ENCODE measurements around the gene TAS2R46. TPM values are rescaled to one million over a fixed set of nuclear protein-coding genes. Genes with fewer than 3 reads are reported as not detected.

Gene TAS2R46
- total and polyA plus RNA-seq, 2 donors (not counting 3 experiments of a cell fraction or from before 2014, with no cell fraction given) = 0.14 to 1.4 TPM

DNA sequence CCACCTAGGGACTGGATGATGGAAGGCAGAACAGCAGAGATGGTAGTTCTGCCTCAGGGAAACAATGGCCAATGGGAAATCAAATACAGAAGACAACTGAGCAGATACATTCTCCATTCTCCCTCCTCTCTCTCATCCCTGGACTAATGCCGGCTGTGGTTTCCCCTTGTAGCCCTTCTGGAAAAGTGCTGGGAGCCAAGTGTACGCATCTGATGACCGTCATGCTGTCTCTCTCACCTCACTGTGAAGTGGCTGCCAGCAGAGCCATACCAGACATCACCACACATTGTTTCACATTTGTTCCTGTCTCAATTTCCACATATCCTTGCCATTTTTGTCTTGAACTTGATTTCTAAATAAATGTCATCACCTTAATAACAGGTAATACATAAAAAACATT, 3.1 kb downstream of the TAS2R46 start:
- Histone ChIP-seq H4K20me1 (replicated peaks; ENCODE audit: control insufficient read depth, extremely low read depth, insufficient read depth, low read length) (no peaks in the 10 kb centered on the region), H3K4me1 (ENCODE audit: control insufficient read depth, extremely low read depth, insufficient read depth, low read length) (no peaks in the 10 kb centered on the region), H3K27me3 (ENCODE audit: control insufficient read depth in 2 of 2, insufficient read depth in 2 of 2, low read length in 2 of 2) (no peaks in the 10 kb centered on the region), H3K36me3 (ENCODE audit: control insufficient read depth in 2 of 2, extremely low read depth in 1 of 2, insufficient read depth in 2 of 2, low read length in 2 of 2) (no peaks in the 10 kb centered on the region), H3K9me1 (replicated peaks; ENCODE audit: control insufficient read depth, extremely low read depth, insufficient read depth, low read length) (no peaks in the 10 kb centered on the region), H3K4me2 (ENCODE audit: insufficient read depth, low read length) (no peak overlapping the region), H3K4me3 (replicated peaks in 1 of 3; ENCODE audit: insufficient read depth in 1 of 3, low read depth in 1 of 3, low read length in 3 of 3) (no peak overlapping the region), H3K27ac (ENCODE audit: insufficient read depth, low read depth, low read length) (no peak overlapping the region), H3K9ac (replicated peaks; ENCODE audit: extremely low read depth, insufficient read depth, low read length) (no peak overlapping the region), H3K79me2 (ENCODE audit: control insufficient read depth, insufficient read depth, low read length) (peaks cover 4% of the 10 kb centered on the region), H3K9me3 (replicated peaks; ENCODE audit: control insufficient read depth, insufficient read depth, low read length) (no peaks in the 10 kb centered on the region), H2AFZ (ENCODE audit: low read depth, low read length) (no peak overlapping the region)
- TF ChIP-seq POLR2AphosphoS5 (IDR thresholded peaks at IDR 0.05; ENCODE audit: insufficient read depth, low read depth, low read length) (no peak), POLR2A (IDR thresholded peaks at IDR 0.05; ENCODE audit: low read depth, low read length) (no peak), JUN (IDR thresholded peaks at IDR 0.05; ENCODE audit: borderline replicate concordance, insufficient read depth, insufficient read length, low read depth) (no peak), MYC (IDR thresholded peaks at IDR 0.05; ENCODE audit: low read depth, low read length) (no peak), MAX (IDR thresholded peaks at IDR 0.05; ENCODE audit: insufficient read depth, insufficient read length) (no peak), GATA2 (IDR thresholded peaks at IDR 0.05; ENCODE audit: insufficient read depth, insufficient read length, low read depth, low read length) (no peak), EZH2 (IDR thresholded peaks at IDR 0.05; ENCODE audit: borderline replicate concordance, low read depth, low read length, severe bottlenecking) (no peak), FOS (IDR thresholded peaks at IDR 0.05; ENCODE audit: borderline replicate concordance, insufficient read depth, low read length) (no peak)
- TF ChIP-seq, protein P1, sequence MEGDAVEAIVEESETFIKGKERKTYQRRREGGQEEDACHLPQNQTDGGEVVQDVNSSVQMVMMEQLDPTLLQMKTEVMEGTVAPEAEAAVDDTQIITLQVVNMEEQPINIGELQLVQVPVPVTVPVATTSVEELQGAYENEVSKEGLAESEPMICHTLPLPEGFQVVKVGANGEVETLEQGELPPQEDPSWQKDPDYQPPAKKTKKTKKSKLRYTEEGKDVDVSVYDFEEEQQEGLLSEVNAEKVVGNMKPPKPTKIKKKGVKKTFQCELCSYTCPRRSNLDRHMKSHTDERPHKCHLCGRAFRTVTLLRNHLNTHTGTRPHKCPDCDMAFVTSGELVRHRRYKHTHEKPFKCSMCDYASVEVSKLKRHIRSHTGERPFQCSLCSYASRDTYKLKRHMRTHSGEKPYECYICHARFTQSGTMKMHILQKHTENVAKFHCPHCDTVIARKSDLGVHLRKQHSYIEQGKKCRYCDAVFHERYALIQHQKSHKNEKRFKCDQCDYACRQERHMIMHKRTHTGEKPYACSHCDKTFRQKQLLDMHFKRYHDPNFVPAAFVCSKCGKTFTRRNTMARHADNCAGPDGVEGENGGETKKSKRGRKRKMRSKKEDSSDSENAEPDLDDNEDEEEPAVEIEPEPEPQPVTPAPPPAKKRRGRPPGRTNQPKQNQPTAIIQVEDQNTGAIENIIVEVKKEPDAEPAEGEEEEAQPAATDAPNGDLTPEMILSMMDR (IDR thresholded peaks at IDR 0.05; ENCODE audit: extremely low read depth in 1 of 2, insufficient read depth in 1 of 2, low read depth in 1 of 2, low read length in 2 of 2) = no peak
- dilution Hi-C loops (cut with MboI; ENCODE audit: extremely low pct_ligation_motif_present, low sequenced_read_pairs) = no loop called here
- ChIA-PET POLR2A (no interaction called here), CTCF (interaction anchor here (1.7 kb wide), 1 partner anchor 141 kb away, joined by 3 read pairs; no protein-coding TSS in a partner anchor)
- DNase-seq (ENCODE audit: low read depth, low spot score) = no peak
- BruUV-seq (replicated peaks) = no TSS peak
- intact Hi-C loops (cut with micrococcal nuclease) = no loop called here
- no peak for FAIRE-seq
